HG03575 (cell line): ENCODE measurements around the gene ITPK1.

Experiments used
- ATAC-seq: cut with Tn5 transposase; IDR thresholded peaks from one replicate; pipeline ENCODE4 v1.9.1; 2021; ENCODE audit not compliant: unreplicated experiment, insufficient number of reproducible peaks, low FRiP score; ENCODE audit errors: extremely low read depth

Gene ITPK1

DNA sequence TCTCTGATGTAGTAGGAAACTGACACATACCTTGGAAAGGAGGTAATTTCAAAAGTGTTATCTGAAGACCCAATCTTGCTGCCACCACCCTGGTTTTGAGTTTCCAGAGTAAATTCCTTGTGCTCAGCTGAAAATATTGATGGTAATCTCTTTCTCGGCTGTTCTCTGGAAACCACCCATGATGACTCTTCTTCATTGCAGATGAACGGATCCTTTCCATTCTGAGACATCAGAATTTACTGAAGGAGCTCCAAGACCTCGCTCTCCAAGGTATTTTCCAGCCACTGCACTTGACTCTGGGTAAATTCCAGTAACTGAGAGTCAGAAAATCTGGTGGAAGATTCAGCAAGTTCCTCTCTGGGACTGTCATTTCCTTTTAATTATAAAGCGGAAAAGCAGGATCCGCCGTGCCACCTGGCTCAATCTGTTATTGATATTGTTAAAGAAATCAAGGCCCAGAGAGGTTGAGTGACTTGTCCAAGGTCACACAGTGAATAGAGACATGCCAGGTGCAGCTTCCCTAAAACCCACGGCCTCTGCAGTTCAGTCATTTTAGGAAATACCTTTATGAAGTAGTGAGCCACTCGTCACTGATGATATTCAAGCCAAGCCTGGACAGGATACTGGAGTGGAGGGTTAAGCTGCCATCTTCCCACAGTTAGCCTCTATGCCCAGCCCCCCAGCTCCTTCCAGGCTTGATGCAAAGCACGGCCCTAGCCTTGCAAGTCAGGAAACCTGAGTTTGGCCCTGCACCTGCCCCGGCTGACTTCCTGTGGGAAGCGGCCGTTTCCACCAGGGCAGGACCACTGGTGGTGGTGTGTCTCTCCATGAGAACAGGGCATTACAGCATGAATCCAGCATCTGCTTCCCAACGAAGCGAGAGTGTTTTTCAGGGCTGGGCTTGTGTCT is 188.1 kb downstream of the ITPK1 start:
- ATAC-seq: no peak

DNA sequence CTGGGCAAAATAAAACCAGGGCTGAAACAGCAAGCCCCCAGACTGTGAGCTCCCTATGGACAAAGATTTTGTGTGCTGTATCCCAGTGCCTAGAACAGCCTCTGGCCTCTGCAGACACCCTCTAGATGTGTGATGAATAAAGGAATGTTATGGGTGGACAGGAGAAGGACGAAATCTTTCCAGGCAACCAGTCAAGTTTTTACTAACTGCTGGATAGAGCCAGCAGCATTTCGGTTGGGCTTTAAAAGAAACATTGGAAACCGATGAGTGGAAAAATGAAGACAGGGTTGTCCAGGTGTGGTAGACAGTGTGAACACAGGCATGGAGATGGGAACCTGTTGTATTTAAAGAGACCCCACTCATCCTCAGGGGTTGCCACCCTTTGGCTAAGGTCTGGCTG is 188.8 kb downstream of the ITPK1 start:
- no peak for ATAC-seq

DNA sequence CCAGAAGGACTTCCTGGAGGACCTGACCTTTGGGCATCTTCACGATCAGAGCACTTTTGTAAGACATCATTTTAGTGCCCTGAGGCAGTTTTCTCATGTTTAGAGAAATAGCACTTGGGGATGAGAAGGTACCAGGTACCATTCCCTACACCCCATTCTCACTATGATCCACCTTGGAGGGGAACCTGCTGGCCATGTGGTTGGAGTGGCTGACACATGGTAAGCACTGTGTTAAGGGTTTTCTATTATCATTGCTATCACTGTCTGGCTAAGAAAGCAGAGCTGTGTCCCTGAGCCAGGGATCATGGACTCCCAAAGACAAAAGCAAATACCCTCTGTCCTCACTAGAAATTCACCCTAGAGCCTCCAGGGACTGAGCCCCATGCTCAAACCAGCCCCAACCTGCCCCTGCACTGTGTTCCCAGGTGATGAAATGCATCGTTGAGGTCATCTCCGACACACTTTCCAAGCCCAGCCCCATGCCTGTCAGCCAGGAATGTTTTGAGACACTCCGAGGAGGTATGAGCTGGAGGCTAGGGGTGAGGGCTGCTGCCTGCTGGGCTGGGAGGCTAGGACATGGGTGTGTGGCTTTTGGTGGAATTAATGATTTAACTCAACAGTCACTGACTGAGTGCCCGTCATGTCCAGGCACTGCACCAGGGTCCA is 189.4 kb downstream of the ITPK1 start:
- no peak for ATAC-seq

DNA sequence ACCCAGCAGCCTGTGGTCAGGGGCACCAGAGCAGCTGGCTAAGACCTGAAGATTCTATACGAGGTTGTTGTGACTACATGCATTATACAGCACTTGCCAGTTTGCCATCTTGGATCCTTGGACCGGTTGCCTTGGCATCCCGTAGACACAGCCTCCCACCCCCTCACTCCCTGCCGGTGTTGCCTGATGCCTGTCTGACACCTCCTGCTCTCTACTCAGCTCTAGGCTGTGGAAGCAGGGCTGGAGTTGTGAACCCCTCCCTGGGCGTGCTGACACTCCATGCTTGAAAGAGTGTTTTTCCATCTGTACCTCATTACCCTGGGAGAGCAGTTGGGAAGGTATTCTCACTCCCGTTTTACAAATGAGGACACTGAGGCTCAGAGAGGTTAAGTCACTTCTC is 190.3 kb downstream of the ITPK1 start:
- no peak for ATAC-seq

DNA sequence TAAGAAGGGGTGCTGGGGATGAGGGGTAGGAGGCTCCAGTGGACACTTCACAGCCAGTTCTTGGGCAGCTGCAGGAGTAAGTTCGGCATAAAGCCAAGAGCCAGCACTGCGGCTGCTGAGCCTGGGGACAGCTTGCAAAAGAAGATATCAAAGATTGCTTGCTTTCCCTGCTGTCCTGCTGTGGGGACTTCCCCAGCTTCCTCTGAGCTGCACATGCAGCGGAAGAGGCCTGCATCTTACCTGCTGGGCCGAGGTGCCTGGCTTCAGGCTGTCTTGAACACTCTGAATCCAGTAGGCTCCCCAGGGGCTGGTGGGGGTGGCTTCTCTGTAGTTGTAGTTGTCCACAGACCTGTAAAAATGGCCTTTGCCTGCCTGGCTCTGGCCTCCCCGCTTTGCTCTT is 191.5 kb downstream of the ITPK1 start:
- ATAC-seq: no peak

GRCh38 chr14:92923744-92924103 is 192.0 kb downstream of the ITPK1 start:
- no peak for ATAC-seq

- ATAC-seq: no peak
Measured at GRCh38 chr14:92922883-92923743, 192.6 kb downstream of the ITPK1 start, which contains the start of gene CHGA. Gene CHGA (plus strand): TSS chr14:92923150. CDS start chr14:92923360, 210 bp downstream.

DNA sequence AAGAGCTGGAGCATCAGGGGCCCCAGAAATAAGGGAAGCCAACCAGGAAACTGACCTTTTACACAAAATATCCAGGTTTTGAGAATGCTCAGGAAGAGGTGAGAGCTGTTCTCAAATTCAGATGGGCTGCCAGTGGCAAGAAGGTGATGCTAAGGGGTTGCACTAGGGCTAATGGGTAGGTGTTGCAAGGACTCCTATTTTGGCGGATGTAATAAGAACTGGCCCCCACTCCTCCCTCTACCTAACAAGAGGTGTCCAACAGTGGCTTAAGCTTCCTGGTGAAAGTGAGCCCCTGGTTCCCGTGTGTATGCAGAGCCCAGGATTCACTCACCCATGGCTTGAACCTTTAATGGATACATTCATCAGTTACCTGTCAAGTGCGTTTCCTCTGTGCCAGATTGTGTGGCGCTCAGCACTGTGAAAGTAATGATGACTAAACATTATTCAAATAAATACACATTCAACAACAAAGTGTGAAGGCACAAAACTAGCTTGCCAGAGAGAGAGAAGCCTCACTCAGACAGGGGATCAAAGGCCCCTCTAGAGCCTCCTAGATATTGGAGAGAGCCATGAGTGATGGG is 193.5 kb downstream of the ITPK1 start:
- no peak for ATAC-seq

DNA sequence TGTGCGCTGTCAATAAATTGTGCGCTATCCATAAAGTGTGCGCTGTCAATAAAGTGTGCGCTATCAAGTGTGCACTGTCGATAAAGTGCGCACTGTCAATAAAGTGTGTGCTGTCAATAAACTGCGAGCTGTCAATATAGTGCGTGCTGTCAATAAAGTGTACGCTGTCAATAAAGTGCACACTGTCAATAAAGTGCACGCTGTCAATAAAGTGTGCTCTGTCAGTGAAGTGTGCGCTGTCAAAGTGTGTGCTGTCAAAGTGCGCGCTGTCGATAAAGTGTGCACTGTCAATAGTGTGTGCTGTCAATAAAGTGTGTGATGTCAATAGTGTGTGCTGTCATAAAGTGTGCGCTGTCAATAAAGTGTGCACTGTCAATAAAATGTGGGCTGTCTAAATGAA is 195.7 kb downstream of the ITPK1 start:
- ATAC-seq: no peak

GRCh38 chr14:92917956-92918355 is 197.8 kb downstream of the ITPK1 start:
- ATAC-seq: no peak

GRCh38 chr14:92917041-92917940 is 198.4 kb downstream of the ITPK1 start:
- ATAC-seq: no peak

- no peak for ATAC-seq
Measured at GRCh38 chr14:92916201-92916600, 199.5 kb downstream of the ITPK1 start.

GRCh38 chr14:92914087-92914656 is 201.6 kb downstream of the ITPK1 start:
- ATAC-seq: no peak

DNA sequence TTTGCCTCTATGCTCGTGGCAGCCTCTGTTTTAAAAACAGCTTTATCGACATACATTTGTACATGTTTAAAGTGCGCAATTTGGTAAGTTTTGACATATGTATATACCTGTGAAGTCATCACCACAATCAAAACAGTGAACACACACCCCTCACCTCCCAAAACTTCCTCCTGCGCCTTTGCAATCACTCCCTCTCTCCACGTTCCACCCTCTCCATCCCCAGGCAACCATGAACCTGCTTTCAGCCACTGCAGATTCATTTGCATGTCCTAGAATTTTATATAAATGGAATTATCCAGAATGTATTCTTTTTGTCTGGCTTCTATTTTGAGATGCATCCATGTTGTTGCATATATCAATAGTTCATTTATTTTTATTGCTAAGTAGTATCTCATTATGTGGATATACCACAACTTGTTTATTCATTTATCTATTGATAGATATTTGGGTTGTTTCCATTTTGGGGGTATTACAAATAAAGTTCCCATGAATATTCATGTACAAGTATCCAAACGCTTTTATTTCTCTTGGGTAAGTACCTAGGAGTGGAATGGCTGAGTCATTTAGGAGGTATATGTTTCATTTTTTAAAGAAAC is 208.3 kb downstream of the ITPK1 start:
- no peak for ATAC-seq

DNA sequence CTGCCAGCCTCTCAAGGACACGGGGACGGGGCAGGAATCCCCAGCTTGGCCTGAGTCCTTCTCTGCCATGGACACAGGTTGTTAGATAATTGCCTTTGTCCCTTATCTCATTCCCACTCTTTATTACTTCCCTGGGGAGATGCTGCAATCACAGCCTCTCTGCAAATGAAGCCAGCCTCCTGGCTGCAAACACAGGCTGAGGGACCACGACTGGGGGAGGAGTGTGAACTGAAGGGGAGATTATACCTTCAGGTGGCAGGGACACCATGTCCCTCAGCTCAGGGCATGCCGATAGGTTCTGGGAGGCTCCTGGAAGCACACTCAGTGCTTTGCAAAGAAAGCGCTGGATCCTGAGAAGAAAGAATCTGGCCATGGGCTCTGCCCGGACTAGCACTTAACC is 208.9 kb downstream of the ITPK1 start:
- no peak for ATAC-seq

GRCh38 chr14:92906420-92906819 is 209.3 kb downstream of the ITPK1 start:
- ATAC-seq: no peak

DNA sequence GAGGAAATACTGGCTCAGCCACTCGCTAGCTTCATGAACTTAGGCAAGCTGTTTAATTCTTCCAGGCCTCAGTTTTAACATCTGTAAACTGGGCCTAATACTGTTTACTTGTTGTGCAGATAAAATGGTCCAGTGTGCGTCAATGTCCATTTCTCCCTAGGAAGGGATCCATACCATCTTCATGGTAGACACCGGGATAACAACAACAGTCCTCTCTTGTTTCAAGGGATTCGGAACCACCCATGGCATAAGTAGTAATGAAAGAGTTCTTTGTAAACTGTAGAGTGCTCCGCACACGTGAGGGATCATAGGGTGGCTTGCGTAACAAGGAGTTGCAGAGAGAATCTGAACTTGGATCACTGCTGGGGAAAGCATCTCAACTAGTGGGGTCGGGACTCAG is 210.1 kb downstream of the ITPK1 start:
- no peak for ATAC-seq

GRCh38 chr14:92903359-92903758 is 212.4 kb downstream of the ITPK1 start:
- no peak for ATAC-seq
